Frontal cortex (tissue), 4 donors: ENCODE measurements around the gene BNC2. TPM values are rescaled to one million over a fixed set of nuclear protein-coding genes. Genes with fewer than 3 reads are reported as not detected.

ENCODE experiments used
- DNase-seq, 2 donors: peaks; one replicate each; pipeline ENCODE4 v3.0.0; 2012; ENCODE audit warnings: low spot score in 2 of 2
- FAIRE-seq: peaks from 2 replicates; lab custom pipeline; 2012; peaks lifted over from hg19 to GRCh38; lab: Jason Lieb, UNC
- total RNA-seq: library from RNA; depleted of rRNA; stranded (reverse); fragments of >200 nt; gene quantifications from one replicate; pipeline ENCODE4 v1.2.3, GENCODE V29; 2014
- donor health status: control.
- donor health status: control.
- donor health status: control.

Gene BNC2
- total RNA-seq, 1 donor from 2014 or later, result 1.6 TPM

DNA sequence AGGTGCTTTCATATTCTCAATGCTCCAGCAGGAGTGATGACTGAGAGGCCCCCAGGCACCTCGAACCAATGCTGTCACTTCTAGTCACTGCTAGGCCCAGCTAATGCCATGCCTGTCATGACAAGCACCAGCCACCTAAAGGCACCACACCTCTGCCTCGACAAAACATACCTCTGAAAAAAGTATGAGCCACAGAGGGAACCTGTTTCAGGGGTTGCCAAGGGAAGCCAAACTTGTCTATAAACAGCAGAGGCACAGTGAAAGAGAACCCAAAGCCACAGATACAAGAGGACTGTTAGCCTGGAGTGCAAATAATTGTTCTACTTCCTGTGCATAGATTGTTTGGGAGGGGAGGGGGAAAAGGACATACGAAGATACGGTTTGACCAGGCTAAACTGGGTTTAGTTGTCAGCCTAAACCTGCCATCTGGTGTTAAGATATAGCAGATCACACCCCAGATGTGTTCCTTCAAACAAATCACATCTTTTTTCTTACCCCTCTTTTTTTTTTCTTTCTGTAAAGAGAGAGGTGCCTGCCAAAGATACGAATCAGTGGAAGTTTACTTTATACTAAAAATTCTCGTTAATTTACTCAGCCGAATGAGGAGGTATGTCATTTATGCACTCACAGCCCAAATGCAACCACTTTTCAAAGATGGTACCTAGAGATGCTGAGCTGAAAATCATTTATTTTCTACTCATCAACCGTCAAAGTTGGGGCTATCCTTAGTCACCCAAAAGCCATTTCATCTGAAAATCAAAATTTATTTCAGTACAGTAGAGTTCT is 45.7 kb downstream of the BNC2 start:
- FAIRE-seq, result no peak
- no peak for DNase-seq

DNA sequence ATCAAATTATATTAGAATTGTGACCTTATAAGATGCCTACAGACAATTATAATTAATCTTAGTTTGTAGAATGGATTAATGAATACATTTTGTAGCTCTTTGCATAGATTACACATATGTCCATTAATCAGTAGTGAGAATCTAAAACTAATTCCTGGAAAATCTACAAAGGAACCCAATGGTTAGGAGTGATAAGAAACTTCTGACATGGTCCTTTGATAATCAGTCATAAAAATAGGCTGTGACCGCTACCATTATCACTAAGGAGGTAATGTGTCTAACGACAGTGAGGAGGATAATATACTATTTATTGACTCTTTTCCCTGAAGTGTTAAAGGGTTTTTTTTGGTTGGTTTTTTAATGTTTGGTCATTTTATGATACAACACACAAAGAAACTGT is 46.6 kb downstream of the BNC2 start:
- DNase-seq, result no peak
- no peak for FAIRE-seq

DNA sequence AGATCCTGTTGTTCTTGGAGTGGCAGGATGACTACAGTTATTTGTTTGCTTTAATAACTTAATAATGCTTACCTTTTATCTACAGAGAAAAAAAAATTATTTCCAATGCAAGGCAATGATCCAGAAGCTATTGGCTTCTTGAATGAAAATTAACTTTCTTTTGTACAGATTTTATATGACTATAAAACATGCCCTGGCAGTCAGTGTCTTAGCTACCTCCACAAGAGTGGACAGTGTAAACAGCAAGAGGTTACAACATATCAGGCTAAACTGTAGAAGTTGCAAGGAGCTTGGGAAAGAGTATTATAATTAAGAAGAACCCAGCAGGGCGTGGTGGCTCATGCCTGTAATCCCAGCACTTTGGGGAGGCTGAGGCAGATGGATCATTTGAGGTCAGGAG is 49.1 kb downstream of the BNC2 start:
- DNase-seq (no peak), FAIRE-seq (no peak)

DNA sequence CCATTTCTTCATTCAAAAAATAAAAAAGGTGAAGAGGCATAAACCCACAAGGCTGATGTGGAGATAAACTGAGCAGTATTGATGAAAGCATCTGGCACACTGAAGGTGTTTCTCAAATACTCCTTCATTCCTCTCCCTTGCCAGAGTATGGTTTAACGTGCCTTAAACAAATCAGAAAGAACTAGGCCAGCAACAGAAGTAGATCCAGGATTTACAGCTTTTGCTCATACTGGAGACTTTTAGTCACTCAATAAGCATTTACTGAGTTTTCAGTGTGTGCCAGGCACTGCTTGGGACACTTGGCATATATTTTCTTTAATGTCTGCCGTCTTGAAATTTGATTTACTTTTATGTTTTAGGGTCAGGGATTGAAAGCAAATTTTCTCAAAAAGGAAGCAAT is 53.0 kb downstream of the BNC2 start:
- DNase-seq, result no peak
- no peak for FAIRE-seq

DNA sequence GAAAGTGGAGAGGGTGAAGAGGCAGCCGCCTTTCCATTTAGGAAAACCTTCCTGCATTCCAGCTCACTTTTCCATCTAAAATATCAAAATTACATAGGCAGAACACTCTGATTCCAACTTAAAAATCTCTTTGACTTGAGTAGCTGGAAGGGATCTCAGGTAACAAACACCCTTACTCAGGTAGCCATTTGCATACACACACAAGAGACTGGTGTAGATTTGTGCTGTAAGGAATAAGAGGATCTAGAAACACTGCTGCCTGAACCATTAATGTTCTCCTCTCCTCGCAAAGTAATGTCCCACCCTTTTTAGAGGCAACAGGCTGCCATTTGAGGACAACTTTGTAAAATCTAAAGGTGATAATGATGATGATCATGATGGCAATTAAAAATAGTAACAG is 53.5 kb downstream of the BNC2 start:
- FAIRE-seq (no peak), DNase-seq (no peak)

DNA sequence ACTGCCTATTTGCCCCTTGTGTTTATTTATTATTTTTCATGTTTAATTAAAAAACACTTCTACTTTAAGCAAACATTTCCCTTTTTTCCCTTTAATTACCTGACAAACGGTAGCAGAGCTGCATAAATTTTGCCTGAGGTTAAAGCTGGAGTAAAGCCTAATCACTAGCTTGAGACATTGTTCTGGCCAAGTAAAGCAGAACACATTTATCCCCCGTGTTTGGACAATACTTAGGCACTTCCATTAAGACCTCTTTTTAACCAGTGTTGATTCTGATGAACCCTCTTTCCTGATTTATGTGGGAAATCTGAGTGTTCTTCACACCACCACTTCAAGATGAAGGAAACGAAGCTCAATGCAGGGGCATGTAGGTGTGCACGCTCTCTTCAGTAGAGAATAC is 54.5 kb downstream of the BNC2 start:
- FAIRE-seq (no peak), DNase-seq (no peak)

DNA sequence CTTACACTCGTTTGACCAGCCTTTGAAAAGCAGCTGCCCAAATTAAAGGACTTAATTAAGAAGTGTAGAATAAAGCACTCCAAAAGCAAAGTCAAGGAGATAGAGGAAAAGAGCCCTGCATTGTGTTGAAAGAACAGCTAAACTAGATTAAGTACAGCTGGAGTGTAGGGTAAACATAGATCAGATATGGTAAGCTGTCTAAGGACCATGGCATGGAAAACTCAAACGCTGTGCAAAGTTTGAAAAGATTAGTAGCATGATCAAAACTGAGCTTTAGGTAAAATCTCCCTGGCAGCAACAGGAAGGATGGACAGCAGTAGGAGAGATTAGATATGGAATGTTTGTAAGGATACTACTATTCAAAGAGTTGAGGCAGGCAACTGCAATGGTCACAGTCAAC is 55.4 kb downstream of the BNC2 start:
- FAIRE-seq (no peak), DNase-seq (no peak)

DNA sequence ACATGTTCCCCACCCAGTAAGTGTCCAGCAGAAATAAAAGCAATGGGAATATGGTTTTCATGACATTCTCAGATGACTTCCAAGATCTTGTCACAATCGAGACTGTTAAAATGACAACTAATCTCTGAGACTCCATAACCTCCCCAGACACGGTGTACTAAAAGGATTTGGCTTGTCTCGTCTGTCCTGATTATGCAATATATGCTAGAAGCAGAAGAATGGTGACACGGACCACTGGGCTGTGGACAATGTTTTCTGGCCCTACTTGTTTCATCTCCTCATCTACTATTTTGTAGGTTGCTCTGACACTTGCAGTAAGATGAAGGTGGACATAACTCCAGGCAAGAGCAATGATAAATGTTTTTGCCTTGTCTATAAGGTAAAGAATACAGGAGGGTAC is 56.6 kb downstream of the BNC2 start:
- DNase-seq, result no peak
- no peak for FAIRE-seq

DNA sequence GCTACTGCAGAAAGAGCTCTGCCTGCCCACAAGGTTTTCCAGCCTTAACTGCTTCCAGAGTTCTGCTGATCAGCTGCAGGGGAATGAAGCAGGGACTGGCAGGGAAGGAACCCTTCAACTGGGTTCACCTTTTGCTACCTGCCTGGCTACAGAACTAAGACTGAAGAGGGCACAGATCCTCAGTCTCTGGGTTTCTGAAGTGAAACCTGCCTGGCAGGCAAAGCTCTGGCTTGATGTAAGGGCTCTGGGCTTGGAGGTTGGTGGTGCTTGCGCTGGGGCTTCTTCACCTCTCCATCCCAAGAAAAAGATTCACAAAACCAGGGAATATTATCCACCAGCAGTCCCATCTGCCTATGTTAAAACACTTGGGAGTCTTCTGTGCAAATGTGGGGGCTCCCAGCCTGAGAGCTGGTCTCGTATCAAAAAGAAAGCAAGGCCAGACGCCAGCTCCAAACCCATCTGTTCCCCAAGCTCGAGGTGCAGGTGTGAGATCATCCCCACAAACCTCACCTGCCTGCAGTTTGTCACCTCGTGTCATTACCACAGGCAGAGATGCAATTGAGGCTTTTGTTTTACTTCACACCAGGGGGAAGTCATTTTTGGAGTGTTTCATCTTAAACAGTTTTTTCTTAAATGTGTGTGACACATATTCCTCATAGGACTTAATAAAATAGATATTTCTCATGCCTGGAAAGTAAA is 58.3 kb downstream of the BNC2 start:
- FAIRE-seq (no peak), DNase-seq (no peak)

DNA sequence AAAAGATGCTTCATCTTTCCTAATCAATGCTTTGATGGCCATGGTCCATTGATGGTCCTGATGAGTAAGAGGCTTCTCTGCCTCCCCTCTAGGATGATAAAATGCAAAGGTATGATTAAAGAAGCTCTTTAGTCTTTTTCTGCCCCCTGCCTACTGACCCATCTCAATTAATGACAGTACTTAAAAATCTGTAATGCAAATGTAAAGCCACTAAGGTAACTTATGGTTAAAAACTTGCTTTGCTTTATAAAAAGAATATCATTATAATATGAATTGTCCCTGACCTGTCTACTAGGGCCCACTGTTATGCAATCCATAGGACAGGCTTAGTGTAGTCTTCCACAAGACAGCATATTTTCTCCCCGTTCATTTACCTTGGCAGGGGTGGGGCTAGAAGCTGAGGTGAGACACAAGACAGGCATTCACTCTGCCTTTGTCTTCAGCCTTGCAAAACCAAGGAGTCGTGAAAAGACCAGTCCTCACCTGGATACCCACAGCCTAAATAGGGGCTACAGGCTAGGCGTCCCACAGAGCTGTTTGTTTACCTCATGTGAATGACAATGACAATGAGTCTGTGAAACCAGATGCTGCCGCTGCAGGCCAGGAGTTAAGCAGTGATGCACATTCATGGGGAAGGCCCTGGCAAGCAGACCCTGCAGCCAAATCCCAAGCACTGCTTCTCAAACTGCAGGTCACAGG is 60.4 kb downstream of the BNC2 start:
- FAIRE-seq (no peak), DNase-seq (no peak)

DNA sequence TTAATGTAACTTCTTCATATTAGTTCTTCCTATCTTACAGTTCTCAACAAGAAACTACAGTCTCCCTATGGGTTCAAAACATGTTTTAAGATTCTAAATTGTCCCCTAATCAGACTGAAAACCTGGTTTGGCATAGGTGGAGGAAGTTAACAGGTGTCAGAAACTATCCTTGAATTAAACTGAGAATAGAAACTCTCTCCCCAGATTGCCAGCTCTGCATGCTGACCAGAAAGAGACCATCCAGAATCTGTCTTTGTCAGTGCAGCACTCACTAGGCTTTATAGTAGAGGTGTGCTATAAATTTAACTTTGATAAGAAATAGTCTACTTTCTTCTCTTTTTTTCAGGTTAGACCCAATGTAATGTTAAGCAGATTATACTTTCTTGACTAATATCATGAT is 63.8 kb downstream of the BNC2 start:
- FAIRE-seq (no peak), DNase-seq (no peak)

DNA sequence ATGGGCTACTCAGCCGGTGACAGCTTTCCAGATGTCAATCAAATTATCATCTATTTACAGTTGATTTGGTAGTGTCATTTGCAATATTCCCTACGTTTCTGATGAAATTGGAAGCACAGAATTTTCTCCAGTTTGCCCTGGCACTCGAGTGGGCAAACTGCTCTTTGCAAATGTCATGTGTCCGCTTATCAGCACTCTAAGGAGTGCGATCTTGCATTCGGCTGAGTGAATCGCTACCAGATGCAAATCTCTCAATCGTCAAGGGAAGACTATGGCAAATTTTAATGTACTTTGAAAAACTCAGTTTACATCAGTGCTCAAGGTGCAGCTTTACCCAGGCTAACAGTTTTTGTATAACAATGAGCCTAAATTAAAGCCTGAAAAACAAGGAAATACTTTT is 66.8 kb downstream of the BNC2 start:
- DNase-seq, result no peak
- no peak for FAIRE-seq

DNA sequence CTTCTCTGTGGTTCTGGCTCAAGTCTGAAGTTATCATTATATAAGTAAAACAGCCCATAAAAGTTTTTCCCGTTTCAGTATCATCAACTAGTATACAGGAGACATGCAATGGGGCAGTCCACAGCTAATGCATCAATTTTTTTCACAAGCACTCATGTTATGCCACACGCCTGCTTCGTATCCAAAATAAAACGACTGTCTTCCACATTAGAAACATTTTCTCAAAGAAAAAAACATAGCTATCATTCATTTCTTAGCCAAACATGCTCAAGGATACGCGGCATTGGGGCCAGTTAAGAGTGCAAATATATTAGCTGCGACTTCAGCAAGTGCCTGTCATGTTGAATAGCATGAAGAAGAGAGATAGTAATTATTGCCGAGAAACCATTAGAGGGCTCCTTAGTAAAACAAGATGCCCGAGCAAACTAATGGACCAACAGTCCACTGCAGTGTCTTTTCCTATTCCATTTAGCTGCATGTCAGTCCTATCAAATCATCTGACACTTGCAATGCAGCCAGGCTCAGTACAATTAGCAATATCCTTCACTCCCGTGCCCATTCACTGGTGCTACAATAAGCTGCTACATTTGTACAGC is 68.5 kb downstream of the BNC2 start:
- no peak for DNase-seq

DNA sequence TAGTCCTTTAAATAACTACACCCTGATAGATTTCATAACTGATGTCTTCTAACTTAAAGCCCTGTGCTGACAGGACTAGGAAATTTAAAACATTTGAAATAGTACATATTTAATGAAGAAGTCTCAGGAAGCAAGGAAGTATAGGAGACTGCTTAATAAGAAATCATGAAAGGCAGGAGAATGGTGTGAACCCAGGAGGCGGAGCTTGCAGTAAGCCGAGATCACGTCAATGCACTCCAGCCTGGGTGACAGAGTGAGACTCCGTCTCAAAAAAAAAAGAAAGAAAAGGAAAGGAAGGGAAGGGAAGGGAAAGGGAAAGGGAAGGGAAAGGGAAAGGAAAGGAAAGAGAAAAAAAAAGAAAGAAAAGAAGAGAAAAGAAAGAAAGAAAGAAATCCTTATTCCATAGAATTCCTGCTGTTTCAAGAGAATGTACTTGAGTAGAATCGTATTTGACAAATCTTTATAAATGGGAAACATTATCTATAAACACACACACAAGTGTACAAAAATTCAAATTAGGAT is 74.1 kb downstream of the BNC2 start:
- FAIRE-seq, result no peak
- DNase-seq, result no peak

More for the DNA sequence above, 68.5 kb downstream of the BNC2 start:
- FAIRE-seq, result no peak

DNA sequence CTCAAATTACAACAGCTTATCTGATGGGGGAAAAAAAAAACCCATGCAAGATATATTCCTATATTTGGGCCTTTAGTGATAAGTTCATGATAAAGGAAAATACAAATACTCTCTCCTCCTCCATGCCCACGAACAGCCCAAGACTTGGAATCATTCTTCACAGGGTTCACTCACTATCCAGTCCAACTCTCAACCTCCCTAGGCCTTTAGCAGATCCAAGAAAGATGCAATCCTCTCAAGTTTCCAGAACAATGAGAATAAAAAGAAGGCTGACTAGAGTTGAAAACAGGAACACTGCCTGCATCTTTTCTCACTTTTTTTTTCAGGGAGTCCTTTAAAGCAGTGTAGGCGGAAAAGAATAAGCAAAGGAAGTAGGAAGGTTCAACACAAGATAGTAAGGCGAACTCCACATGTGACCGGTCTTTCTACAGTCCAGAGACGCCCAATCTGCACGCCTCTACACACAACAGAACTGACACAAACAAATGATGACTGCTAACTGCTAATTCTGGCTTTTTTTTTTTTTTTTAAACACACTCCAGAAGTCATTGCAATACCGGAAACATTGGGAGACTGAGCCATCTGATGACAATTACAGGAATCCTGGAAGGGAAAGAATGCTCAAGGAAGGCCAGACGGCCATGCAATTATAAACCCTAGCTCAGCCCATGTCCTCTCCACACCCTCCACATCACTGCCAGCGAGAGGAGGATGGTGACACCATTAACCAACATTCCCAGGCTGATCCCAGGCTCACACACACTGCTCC is 75.4 kb downstream of the BNC2 start:
- FAIRE-seq (no peak), DNase-seq (no peak)

DNA sequence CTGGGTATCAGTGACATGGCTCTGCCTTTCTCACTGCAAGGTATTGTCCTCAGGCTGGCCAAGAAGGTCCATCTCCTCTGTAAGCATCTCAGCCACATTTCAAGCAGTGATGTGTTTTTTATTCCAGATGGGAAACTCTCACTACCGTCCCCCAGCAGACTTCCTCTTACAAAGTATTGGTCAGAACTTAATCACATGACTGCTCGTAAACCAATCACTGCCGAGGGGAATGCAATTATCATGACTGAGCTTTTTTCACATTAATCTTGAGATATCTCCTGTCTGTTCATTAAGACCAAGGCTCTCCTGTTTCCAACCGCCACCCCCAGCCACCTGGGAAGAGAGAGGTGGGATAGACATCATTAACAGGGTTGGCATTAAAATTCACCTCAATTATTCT is 76.4 kb downstream of the BNC2 start:
- DNase-seq (no peak), FAIRE-seq (no peak)

DNA sequence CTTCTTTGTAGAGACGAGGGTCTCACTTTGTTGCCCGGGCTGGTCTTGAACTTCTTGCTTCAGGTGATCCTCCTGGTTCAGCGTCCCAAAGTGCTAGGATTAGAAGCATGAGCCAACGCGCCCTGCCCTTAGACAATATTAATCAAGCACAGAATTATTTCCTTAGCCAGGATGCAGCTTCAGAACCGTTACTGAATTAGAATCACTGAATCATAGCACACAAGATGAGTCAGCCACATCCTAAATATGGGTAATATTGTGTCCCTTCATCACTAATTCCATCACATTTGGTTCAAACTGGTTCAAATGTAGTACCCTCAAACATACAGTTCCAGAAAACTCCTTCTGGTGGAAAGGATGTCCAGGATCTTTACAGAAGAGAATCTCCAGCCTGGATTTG is 82.7 kb downstream of the BNC2 start:
- no peak for FAIRE-seq
- DNase-seq, result no peak

DNA sequence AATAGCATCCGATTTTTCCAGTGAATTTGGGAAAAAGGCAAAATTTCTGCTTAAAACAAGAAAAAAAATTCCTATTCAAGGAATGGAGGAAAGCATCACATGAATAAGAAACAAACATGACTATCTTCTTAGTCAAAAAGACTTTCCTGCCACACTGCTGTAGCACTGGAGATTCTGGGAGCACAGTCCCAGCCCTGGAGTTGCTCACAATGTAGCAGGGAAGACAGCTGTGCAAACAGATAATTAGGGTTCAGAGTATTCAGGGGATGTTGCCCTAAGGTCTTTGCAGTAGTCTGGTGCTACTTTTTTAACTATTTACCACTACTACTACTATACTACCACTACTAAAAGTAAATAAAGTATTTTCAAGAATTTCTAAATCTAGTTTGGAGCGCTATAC is 86.5 kb downstream of the BNC2 start:
- FAIRE-seq (no peak), DNase-seq (no peak)

DNA sequence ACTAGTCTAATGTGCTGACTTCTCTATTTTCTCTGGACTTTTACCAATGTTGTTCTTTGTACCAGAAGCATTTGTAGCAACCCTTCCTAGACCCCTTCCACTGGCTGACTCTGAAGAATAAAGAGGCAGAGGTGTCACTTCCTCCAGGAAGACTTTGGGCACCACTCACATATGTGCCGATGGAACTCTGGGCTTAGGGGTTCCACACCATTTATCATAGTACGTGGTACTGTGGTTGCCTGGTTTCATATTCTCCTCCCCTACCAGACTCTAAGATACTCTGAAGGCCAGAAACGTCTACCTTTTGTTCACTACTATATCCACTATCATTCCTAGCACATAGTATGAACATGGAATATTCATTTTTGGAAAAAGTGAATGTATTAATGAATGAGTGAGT is 88.0 kb downstream of the BNC2 start:
- no peak for FAIRE-seq
- no peak for DNase-seq

DNA sequence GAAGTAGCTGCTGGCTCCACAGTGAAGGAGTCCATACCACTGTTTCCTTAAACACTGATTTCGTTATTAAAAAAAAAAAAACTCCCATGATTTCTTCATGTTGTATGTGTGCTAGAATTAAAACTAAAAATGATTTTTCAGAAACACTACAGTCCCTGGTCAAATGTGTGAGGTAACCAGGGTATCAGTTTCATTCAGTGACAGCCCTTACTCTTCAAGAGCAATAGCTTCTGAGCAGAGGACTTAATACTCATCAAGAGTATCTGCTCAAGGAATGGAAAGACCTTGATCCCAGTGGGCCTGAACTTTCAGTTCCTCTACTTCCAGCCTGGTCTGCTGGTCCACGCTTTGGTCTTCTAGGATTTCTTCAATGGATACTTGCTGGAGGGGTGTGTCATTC is 95.1 kb downstream of the BNC2 start:
- DNase-seq (no peak), FAIRE-seq (no peak)
